AG04449 (cell line): ENCODE results near the gene CEBPA.

Experiments
- CTCF ChIA-PET: fragments of 350-600 bp; formaldehyde crosslinking; extraction: SDS; loops from one replicate; lab custom pipeline; 2021; ENCODE audit warnings: antibody characterized with exemption; lab: Yijun Ruan, JAX
- POLR2A ChIA-PET: fragments of 400-600, 350-600 bp; formaldehyde crosslinking; extraction: SDS; loops from one replicate; lab custom pipeline; 2020; ENCODE audit warnings: antibody characterized with exemption, inconsistent platforms; lab: Yijun Ruan, JAX
- DNase-seq: peaks from one replicate; pipeline ENCODE4 v3.0.0-alpha.2; 2010; ENCODE audit warnings: low read depth, low spot score
- H3K4me3 ChIP-seq: 2 replicates; pipeline ENCODE4 v1.5.1; 2011; ENCODE audit warnings: low read depth, mild to moderate bottlenecking, control low read depth, low read length
- TF ChIP-seq, protein P1 (sequence below): IDR thresholded peaks from one replicate; pipeline ENCODE4 v1.5.1; 2011; ENCODE audit warnings: mild to moderate bottlenecking, moderate library complexity, low read length, control low read depth, inconsistent platforms; ENCODE audit not compliant: insufficient read depth; ENCODE audit errors: missing control alignments

Gene CEBPA

GRCh38 chr19:33288666-33289065 is 13.7 kb downstream of the CEBPA start:
- no peak overlapping the region for H3K4me3 ChIP-seq
- ChIA-PET POLR2A (no interaction called here), CTCF (interaction anchor here (1.0 to 1.4 kb wide), 2 partner anchors 14 to 104 kb away, joined by 3 read pairs; no protein-coding TSS in a partner anchor)
- no peak for DNase-seq
- TF ChIP-seq, protein P1, sequence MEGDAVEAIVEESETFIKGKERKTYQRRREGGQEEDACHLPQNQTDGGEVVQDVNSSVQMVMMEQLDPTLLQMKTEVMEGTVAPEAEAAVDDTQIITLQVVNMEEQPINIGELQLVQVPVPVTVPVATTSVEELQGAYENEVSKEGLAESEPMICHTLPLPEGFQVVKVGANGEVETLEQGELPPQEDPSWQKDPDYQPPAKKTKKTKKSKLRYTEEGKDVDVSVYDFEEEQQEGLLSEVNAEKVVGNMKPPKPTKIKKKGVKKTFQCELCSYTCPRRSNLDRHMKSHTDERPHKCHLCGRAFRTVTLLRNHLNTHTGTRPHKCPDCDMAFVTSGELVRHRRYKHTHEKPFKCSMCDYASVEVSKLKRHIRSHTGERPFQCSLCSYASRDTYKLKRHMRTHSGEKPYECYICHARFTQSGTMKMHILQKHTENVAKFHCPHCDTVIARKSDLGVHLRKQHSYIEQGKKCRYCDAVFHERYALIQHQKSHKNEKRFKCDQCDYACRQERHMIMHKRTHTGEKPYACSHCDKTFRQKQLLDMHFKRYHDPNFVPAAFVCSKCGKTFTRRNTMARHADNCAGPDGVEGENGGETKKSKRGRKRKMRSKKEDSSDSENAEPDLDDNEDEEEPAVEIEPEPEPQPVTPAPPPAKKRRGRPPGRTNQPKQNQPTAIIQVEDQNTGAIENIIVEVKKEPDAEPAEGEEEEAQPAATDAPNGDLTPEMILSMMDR: no peak

- H3K4me3 ChIP-seq: no peak overlapping the region
- no peak for DNase-seq
- ChIA-PET POLR2A (no interaction called here), CTCF (interaction anchor here (1.0 to 1.4 kb wide), 3 partner anchors 15 to 103 kb away, joined by 3 read pairs; no protein-coding TSS in a partner anchor)
- TF ChIP-seq, protein P1: no peak
Measured at GRCh38 chr19:33287927-33288326, 14.4 kb downstream of the CEBPA start.

GRCh38 chr19:33287438-33287837 is 14.9 kb downstream of the CEBPA start:
- no peak for DNase-seq
- H3K4me3 ChIP-seq: no peak overlapping the region
- ChIA-PET CTCF (interaction anchor here (0.8 to 1.4 kb wide), 4 partner anchors 8 to 103 kb away, joined by 3 to 4 read pairs (median 3); no protein-coding TSS in a partner anchor), POLR2A (no interaction called here)
- TF ChIP-seq, protein P1: no peak

GRCh38 chr19:33286899-33287298 is 15.4 kb downstream of the CEBPA start:
- ChIA-PET CTCF (interaction anchor here (0.8 to 1.3 kb wide), 2 partner anchors 8 to 15 kb away, joined by 3 to 4 read pairs; partner anchors contain the start of gene CEBPA), POLR2A (no interaction called here)
- H3K4me3 ChIP-seq: no peak overlapping the region
- DNase-seq: no peak
- TF ChIP-seq, protein P1: no peak

DNA sequence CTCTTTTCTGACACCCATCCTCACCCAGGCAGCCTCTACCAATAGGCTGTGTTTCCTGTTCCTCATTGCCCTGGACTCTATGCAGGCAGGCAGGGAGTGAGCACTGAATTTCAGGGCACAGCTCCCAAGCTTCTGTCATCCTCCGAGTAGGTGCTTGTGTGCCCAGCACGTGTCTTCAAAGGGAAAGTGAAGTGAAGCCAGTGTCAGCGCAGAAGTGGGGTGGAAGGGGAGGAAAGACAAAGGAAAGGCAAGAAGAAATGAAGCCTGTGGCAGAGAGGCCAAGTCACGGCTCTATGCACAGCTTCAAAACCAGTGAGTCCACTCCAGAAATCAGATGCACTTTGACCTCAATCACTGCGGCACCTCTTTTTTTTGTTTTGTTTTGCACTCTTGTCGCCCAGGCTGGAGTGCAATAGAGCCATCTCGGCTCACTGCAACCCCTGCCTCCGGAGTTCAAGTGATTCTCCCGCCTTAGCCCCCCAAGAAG is 16.9 kb downstream of the CEBPA start:
- CTCF ChIA-PET: interaction anchor here (1.0 to 1.3 kb wide), 3 partner anchors 11 to 17 kb away, joined by 3 to 5 read pairs (median 4); partner anchors contain the start of gene CEBPA
- POLR2A ChIA-PET: no interaction called here

DNA sequence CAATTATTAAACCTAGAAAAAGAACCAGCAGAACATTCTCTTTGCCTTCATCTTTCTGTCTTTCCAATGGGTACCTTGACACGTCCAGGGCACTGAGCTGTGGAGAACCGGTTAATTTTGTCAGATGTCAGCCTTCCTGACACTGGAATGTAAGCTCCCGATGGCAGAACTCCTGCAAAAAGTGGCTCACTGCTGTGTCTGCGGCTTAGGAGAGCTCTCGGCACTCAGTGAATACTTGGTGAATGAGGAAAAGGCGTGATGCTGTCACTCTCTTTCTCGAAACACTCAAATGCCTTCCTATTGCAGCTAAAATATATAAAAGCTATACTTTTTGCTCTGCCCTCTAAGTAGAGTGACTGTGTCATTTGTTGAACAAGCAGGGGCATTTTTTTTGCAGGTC is 17.6 kb downstream of the CEBPA start:
- TF ChIP-seq, protein P1: no peak
- DNase-seq: no peak
- ChIA-PET POLR2A (no interaction called here), CTCF (interaction anchor here (0.9 to 1.3 kb wide), 5 partner anchors 10 to 131 kb away, joined by 3 to 5 read pairs (median 3); no protein-coding TSS in a partner anchor)
- H3K4me3 ChIP-seq: no peak overlapping the region

More for the DNA sequence above, 16.9 kb downstream of the CEBPA start:
- TF ChIP-seq, protein P1: no peak
- H3K4me3 ChIP-seq: no peak overlapping the region
- DNase-seq: no peak
